Measurements from ENCODE around the gene CHL1.

DNA sequence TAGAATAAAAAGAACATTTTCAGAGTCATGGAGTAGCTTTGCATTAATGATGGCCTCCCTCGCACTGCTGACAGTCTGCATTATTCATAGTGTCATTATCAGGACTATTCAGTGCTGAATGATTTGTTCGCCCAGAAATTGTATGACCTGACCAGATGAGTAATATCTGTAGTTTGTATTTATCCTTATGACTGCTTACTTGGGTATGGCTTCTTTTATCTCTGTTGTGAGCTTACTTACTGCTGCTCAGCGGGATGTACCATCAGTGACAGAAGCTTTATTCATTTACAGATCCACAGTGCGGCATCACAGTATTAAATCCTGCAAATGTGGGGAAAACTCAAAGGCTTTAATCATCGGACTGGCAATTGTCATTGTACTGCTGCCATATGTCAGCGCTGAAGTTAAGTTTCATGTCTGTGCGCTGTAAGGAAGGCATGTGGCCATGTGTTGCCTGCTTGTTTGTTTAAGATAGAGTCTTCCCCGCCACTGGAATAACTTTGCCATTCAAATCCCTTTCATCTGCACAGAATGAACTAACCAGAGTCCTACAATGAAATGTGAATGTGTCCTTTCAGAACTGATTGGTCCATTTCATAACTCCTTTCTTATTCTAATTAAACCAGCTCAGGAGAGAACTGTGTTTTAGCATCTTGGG is 262.2 kb downstream of the CHL1 start:
- TF ChIP-seq, protein P1, sequence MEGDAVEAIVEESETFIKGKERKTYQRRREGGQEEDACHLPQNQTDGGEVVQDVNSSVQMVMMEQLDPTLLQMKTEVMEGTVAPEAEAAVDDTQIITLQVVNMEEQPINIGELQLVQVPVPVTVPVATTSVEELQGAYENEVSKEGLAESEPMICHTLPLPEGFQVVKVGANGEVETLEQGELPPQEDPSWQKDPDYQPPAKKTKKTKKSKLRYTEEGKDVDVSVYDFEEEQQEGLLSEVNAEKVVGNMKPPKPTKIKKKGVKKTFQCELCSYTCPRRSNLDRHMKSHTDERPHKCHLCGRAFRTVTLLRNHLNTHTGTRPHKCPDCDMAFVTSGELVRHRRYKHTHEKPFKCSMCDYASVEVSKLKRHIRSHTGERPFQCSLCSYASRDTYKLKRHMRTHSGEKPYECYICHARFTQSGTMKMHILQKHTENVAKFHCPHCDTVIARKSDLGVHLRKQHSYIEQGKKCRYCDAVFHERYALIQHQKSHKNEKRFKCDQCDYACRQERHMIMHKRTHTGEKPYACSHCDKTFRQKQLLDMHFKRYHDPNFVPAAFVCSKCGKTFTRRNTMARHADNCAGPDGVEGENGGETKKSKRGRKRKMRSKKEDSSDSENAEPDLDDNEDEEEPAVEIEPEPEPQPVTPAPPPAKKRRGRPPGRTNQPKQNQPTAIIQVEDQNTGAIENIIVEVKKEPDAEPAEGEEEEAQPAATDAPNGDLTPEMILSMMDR (conservative IDR thresholded peaks at IDR 0.05; ENCODE audit: low read depth in 2 of 2) = no peak
- no peak for TF ChIP-seq POLR2AphosphoS5 (IDR thresholded peaks at IDR 0.05; ENCODE audit: low read depth)
